Measurements from ENCODE around the gene GABRB3. TPM values are rescaled to one million over a fixed set of nuclear protein-coding genes. Genes with fewer than 3 reads are reported as not detected.

GABRB3 gene
- total and polyA plus RNA-seq, 2 donors (not counting 3 experiments of a cell fraction or from before 2014, with no cell fraction given) = 0.03 TPM; not detected in 1

DNA sequence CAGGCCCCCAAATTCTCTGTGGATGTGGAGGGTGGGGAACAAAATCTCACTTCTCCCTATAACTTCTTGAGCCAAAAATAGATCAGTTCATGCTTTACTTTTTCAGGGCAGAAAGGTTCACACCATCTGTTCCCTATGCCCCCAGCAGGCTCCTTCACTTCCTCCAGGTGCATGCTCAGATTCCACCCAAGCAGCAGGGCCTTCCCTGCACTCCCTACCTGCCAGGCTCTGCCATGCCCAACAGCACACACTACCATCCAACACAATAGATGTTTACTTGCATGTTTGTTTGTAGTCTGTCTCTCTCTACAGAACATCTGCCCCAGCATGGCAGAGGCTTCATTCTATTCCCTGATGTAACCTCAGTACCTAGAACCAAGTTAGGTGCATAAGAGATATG lies 43.3 kb downstream of the GABRB3 start:
- dilution Hi-C loops (cut with MboI; ENCODE audit: extremely low pct_ligation_motif_present, low sequenced_read_pairs) = no loop called here
- POLR2A ChIA-PET = no interaction called here
- BruUV-seq (replicated peaks) = no TSS peak

DNA sequence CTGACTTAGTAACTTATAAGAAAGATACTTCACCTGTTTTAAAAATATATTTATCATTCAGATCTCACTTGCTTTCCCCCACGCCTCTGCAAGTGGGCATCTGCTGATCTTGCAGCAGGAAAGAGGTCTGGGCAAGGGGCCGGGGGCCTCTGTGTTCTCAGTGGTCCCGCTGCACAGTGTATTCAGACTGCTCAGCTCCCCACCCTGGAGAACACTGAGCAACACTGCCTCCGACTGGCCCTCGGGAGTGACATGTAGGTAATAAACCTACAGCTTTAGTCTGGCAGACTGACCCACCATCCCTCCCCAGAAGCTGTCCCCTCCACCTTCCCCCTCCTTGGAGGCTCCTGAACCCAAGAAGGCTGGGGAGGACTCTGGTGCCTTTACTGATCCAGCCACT lies 43.8 kb downstream of the GABRB3 start:
- no peak for DNase-seq (ENCODE audit: low read depth, low spot score)
- no peaks in the 10 kb centered on the region for H3K27me3 ChIP-seq (ENCODE audit: control insufficient read depth in 2 of 2, insufficient read depth in 2 of 2, low read length in 2 of 2)
- BruUV-seq (replicated peaks) = no TSS peak
- H3K4me1 ChIP-seq (ENCODE audit: control insufficient read depth, extremely low read depth, insufficient read depth, low read length) = no peaks in the 10 kb centered on the region
- POLR2A ChIA-PET = no interaction called here
- no peak overlapping the region for H3K9ac ChIP-seq (replicated peaks; ENCODE audit: extremely low read depth, insufficient read depth, low read length)
- CTCF ChIA-PET = no interaction called here
- no peak for TF ChIP-seq FOS (IDR thresholded peaks at IDR 0.05; ENCODE audit: borderline replicate concordance, insufficient read depth, low read length)
- no peak for TF ChIP-seq EZH2 (IDR thresholded peaks at IDR 0.05; ENCODE audit: borderline replicate concordance, low read depth, low read length, severe bottlenecking)
- TF ChIP-seq, protein P1, sequence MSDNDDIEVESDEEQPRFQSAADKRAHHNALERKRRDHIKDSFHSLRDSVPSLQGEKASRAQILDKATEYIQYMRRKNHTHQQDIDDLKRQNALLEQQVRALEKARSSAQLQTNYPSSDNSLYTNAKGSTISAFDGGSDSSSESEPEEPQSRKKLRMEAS (IDR thresholded peaks at IDR 0.05; ENCODE audit: insufficient read depth, insufficient read length) = no peak
- no peak for TF ChIP-seq POLR2AphosphoS5 (IDR thresholded peaks at IDR 0.05; ENCODE audit: insufficient read depth, low read depth, low read length)
- no peak for TF ChIP-seq JUN (IDR thresholded peaks at IDR 0.05; ENCODE audit: borderline replicate concordance, insufficient read depth, insufficient read length, low read depth)
- TF ChIP-seq MYC (IDR thresholded peaks at IDR 0.05; ENCODE audit: low read depth, low read length) = no peak
- TF ChIP-seq GATA2 (IDR thresholded peaks at IDR 0.05; ENCODE audit: insufficient read depth, insufficient read length, low read depth, low read length) = no peak
- no peak for TF ChIP-seq POLR2A (IDR thresholded peaks at IDR 0.05; ENCODE audit: low read depth, low read length)
- TF ChIP-seq, protein P2, sequence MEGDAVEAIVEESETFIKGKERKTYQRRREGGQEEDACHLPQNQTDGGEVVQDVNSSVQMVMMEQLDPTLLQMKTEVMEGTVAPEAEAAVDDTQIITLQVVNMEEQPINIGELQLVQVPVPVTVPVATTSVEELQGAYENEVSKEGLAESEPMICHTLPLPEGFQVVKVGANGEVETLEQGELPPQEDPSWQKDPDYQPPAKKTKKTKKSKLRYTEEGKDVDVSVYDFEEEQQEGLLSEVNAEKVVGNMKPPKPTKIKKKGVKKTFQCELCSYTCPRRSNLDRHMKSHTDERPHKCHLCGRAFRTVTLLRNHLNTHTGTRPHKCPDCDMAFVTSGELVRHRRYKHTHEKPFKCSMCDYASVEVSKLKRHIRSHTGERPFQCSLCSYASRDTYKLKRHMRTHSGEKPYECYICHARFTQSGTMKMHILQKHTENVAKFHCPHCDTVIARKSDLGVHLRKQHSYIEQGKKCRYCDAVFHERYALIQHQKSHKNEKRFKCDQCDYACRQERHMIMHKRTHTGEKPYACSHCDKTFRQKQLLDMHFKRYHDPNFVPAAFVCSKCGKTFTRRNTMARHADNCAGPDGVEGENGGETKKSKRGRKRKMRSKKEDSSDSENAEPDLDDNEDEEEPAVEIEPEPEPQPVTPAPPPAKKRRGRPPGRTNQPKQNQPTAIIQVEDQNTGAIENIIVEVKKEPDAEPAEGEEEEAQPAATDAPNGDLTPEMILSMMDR (IDR thresholded peaks at IDR 0.05; ENCODE audit: extremely low read depth in 1 of 2, insufficient read depth in 1 of 2, low read depth in 1 of 2, low read length in 2 of 2) = no peak
- no peak overlapping the region for H3K4me3 ChIP-seq (replicated peaks in 1 of 3; ENCODE audit: insufficient read depth in 1 of 3, low read depth in 1 of 3, low read length in 3 of 3)
- no peaks in the 10 kb centered on the region for H3K9me1 ChIP-seq (replicated peaks; ENCODE audit: control insufficient read depth, extremely low read depth, insufficient read depth, low read length)
- intact Hi-C loops (cut with micrococcal nuclease) = no loop called here
- no peak overlapping the region for H3K27ac ChIP-seq (ENCODE audit: insufficient read depth, low read depth, low read length)
- dilution Hi-C loops (cut with MboI; ENCODE audit: extremely low pct_ligation_motif_present, low sequenced_read_pairs) = no loop called here
- no peak overlapping the region for H2AFZ ChIP-seq (ENCODE audit: low read depth, low read length)
- no peak overlapping the region for H3K4me2 ChIP-seq (ENCODE audit: insufficient read depth, low read length)
- no peaks in the 10 kb centered on the region for H3K36me3 ChIP-seq (ENCODE audit: control insufficient read depth in 2 of 2, extremely low read depth in 1 of 2, insufficient read depth in 2 of 2, low read length in 2 of 2)
- H3K79me2 ChIP-seq (ENCODE audit: control insufficient read depth, insufficient read depth, low read length) = no peaks in the 10 kb centered on the region
- no peaks in the 10 kb centered on the region for H4K20me1 ChIP-seq (replicated peaks; ENCODE audit: control insufficient read depth, extremely low read depth, insufficient read depth, low read length)
- peaks cover 12% of the 10 kb centered on the region for H3K9me3 ChIP-seq (replicated peaks; ENCODE audit: control insufficient read depth, insufficient read depth, low read length)
- no peak for FAIRE-seq

More for the DNA sequence above, 43.3 kb downstream of the GABRB3 start:
- TF ChIP-seq, protein P1 (IDR thresholded peaks at IDR 0.05; ENCODE audit: insufficient read depth, insufficient read length) = no peak
- no peak for TF ChIP-seq EZH2 (IDR thresholded peaks at IDR 0.05; ENCODE audit: borderline replicate concordance, low read depth, low read length, severe bottlenecking)
- TF ChIP-seq, protein P2 (IDR thresholded peaks at IDR 0.05; ENCODE audit: extremely low read depth in 1 of 2, insufficient read depth in 1 of 2, low read depth in 1 of 2, low read length in 2 of 2) = no peak
- no peak for FAIRE-seq
- Histone ChIP-seq H2AFZ (ENCODE audit: low read depth, low read length) (no peak overlapping the region), H4K20me1 (replicated peaks; ENCODE audit: control insufficient read depth, extremely low read depth, insufficient read depth, low read length) (no peaks in the 10 kb centered on the region), H3K27ac (ENCODE audit: insufficient read depth, low read depth, low read length) (no peak overlapping the region), H3K9ac (replicated peaks; ENCODE audit: extremely low read depth, insufficient read depth, low read length) (no peak overlapping the region), H3K9me3 (replicated peaks; ENCODE audit: control insufficient read depth, insufficient read depth, low read length) (peaks cover 12% of the 10 kb centered on the region), H3K9me1 (replicated peaks; ENCODE audit: control insufficient read depth, extremely low read depth, insufficient read depth, low read length) (no peaks in the 10 kb centered on the region), H3K79me2 (ENCODE audit: control insufficient read depth, insufficient read depth, low read length) (no peaks in the 10 kb centered on the region), H3K4me1 (ENCODE audit: control insufficient read depth, extremely low read depth, insufficient read depth, low read length) (no peaks in the 10 kb centered on the region), H3K4me2 (ENCODE audit: insufficient read depth, low read length) (no peak overlapping the region), H3K4me3 (replicated peaks in 1 of 3; ENCODE audit: insufficient read depth in 1 of 3, low read depth in 1 of 3, low read length in 3 of 3) (no peak overlapping the region), H3K36me3 (ENCODE audit: control insufficient read depth in 2 of 2, extremely low read depth in 1 of 2, insufficient read depth in 2 of 2, low read length in 2 of 2) (no peaks in the 10 kb centered on the region), H3K27me3 (ENCODE audit: control insufficient read depth in 2 of 2, insufficient read depth in 2 of 2, low read length in 2 of 2) (no peaks in the 10 kb centered on the region)
- intact Hi-C loops (cut with micrococcal nuclease) = no loop called here
- CTCF ChIA-PET = no interaction called here
- no peak for DNase-seq (ENCODE audit: low read depth, low spot score)

Data from endothelial cell of umbilical vein (primary cell).